Activated naive CD8-positive, alpha-beta T cell (primary cell): ENCODE data around the gene SHLD2.

ENCODE experiments used
- H3K27ac Mint-ChIP-seq: one replicate; pipeline ENCODE4 v1.8.0; 2021; ENCODE audit warnings: mixed read lengths
- H3K27me3 Mint-ChIP-seq: one replicate; pipeline ENCODE4 v1.8.0; 2021; ENCODE audit warnings: mixed read lengths
- H3K36me3 Mint-ChIP-seq: one replicate; pipeline ENCODE4 v1.8.0; 2021; ENCODE audit warnings: mixed read lengths
- H3K4me1 Mint-ChIP-seq: one replicate; pipeline ENCODE4 v1.8.0; 2021; ENCODE audit warnings: low read depth, mixed read lengths
- H3K4me3 Mint-ChIP-seq: one replicate; pipeline ENCODE4 v1.8.0; 2021; ENCODE audit warnings: mild to moderate bottlenecking, mixed read lengths
- H3K9me3 Mint-ChIP-seq: one replicate; pipeline ENCODE4 v1.8.0; 2021; ENCODE audit warnings: low read depth, mixed read lengths

The SHLD2 gene, protein sequence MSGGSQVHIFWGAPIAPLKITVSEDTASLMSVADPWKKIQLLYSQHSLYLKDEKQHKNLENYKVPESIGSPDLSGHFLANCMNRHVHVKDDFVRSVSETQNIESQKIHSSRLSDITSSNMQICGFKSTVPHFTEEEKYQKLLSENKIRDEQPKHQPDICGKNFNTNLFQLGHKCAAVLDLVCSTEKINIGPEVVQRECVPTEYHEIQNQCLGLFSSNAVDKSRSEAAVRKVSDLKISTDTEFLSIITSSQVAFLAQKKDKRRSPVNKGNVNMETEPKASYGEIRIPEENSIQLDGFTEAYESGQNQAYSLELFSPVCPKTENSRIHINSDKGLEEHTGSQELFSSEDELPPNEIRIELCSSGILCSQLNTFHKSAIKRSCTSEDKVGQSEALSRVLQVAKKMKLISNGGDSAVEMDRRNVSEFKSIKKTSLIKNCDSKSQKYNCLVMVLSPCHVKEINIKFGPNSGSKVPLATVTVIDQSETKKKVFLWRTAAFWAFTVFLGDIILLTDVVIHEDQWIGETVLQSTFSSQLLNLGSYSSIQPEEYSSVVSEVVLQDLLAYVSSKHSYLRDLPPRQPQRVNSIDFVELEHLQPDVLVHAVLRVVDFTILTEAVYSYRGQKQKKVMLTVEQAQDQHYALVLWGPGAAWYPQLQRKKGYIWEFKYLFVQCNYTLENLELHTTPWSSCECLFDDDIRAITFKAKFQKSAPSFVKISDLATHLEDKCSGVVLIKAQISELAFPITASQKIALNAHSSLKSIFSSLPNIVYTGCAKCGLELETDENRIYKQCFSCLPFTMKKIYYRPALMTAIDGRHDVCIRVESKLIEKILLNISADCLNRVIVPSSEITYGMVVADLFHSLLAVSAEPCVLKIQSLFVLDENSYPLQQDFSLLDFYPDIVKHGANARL

GRCh38 chr10:87094373-87095235 is at the start of gene SHLD2, which contains the start of gene GLUD1:
SHLD2 (plus strand) TSS chr10:87095206; CDS start chr10:87151355, 56,149 bp downstream.
GLUD1 (minus strand) TSS chr10:87094843; CDS start chr10:87094769, 74 bp downstream.
- no peaks in the 10 kb centered on the region for H3K27me3 Mint-ChIP-seq
- peak within 1 kb of the TSS; percentile 94 for H3K4me3 Mint-ChIP-seq
- peaks cover 8% of the 10 kb centered on the region for H3K36me3 Mint-ChIP-seq

GRCh38 chr10:87045434-87045938 is 49.5 kb upstream of the SHLD2 start:
- Mint-ChIP-seq H3K4me3 (no peak overlapping the region), H3K36me3 (peaks cover 16% of the 10 kb centered on the region), H3K9me3 (no peaks in the 10 kb centered on the region), H3K4me1 (no peaks in the 10 kb centered on the region), H3K27me3 (no peaks in the 10 kb centered on the region), H3K27ac (no peak overlapping the region)

More at GRCh38 chr10:87094373-87095235, at the start of gene SHLD2, which contains the start of gene GLUD1:
- Mint-ChIP-seq H3K9me3 (no peaks in the 10 kb centered on the region), H3K27ac (peak within 1 kb of the TSS; percentile 93), H3K4me1 (peaks cover 55% of the 10 kb centered on the region)

- peaks cover 13% of the 10 kb centered on the region for H3K36me3 Mint-ChIP-seq
- no peaks in the 10 kb centered on the region for H3K9me3 Mint-ChIP-seq
- no peak overlapping the region for H3K27ac Mint-ChIP-seq
- H3K4me3 Mint-ChIP-seq = no peak overlapping the region
- H3K27me3 Mint-ChIP-seq = no peaks in the 10 kb centered on the region
- H3K4me1 Mint-ChIP-seq = no peaks in the 10 kb centered on the region
These were observed 41.9 kb upstream of the SHLD2 start for GRCh38 chr10:87053111-87053510.

DNA sequence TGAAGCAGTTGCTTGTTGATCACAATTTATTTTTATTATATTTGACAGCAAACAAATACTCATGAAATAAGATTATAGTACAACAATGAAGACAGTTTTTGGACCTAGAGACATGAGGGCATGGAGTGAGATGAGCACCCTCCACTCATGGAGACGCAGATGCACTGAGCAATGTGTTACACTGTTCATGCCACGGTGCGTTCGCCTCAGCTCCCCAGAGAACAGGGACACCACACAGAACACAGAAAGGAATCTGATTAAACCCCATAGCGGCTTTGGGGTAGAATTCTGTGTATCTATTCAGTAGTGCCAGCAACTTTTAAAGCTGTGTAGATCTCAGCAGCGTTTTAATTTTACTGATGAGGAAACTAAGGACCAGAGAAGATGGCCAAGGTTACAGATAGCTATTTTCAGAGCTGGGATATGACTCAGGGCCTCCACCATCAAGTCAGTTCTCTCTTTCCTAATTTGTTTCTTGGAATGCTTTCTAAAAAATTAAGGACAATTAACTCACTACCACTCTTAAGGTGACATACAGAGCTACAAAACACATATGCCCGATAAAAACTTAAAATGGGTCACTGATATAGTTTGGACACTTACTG is 41.3 kb upstream of the SHLD2 start:
- H3K36me3 Mint-ChIP-seq = peaks cover 13% of the 10 kb centered on the region
- no peak overlapping the region for H3K4me3 Mint-ChIP-seq
- H3K9me3 Mint-ChIP-seq = no peaks in the 10 kb centered on the region
- no peaks in the 10 kb centered on the region for H3K27me3 Mint-ChIP-seq
- H3K4me1 Mint-ChIP-seq = no peaks in the 10 kb centered on the region
- no peak overlapping the region for H3K27ac Mint-ChIP-seq

DNA sequence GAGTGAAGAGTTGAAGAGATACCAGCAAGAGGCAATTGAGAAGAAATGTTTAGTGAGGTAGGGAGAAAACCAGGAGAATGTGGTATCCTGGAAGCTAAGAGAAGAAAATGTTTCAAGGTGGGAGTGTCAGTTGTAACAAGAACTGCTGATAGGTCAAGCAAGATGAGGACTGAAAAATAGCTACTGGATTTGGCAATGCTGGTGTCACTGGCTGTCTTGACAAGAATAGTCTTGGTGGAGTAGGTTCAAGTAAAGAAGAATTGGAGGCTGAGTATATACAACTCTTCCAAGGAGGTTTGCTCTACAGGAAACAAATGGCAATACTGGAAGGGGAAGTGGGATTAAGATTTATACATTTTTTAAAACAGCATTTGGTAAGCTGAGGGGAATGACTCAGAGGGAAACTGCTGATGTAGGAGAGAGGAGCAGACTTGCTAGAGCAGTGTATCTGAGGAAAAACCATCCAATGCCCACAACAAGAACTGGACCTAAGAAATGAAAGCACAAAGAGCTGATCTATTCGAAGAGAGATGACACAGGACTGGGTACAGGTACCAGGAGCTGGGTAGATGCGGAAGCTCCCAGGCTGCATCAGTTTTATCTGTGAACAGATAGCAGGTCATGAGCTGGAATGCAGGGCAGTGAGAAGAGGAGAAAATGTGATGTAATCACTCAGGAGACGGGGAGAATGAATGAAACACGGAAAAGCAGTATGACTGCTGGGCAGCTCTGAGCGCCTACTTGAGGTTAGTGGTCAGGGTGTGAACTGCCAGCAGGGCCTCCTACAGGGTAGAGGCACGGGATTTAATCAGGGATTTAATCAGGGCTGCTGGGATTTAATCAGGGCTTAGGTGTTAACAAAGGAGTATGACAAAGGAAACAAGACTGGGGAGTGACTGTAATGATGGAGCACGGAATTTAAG is 40.4 kb upstream of the SHLD2 start:
- Mint-ChIP-seq H3K27ac (no peak overlapping the region), H3K9me3 (no peaks in the 10 kb centered on the region), H3K36me3 (peaks cover 12% of the 10 kb centered on the region), H3K4me1 (no peaks in the 10 kb centered on the region), H3K27me3 (no peaks in the 10 kb centered on the region), H3K4me3 (no peak overlapping the region)

DNA sequence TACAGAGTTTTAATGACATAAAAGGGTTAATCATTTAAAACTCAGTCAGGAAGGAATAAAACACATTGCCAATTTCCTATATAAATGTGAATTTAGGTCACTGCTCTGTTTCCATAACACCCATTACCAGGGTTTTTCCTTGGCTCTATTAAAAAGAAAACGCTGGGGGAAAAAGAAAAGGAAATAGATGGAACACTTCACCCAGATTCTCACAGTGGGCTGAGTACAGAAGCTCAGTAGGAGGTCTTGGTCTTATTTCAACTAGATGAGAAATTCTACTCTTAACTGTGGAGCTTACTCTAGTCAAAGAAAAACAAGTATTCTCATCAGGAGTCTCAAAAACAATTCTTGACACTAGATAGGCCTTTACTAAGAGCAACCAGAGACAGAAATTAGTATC is 36.8 kb upstream of the SHLD2 start:
- Mint-ChIP-seq H3K9me3 (no peaks in the 10 kb centered on the region), H3K36me3 (peaks cover 6% of the 10 kb centered on the region), H3K27me3 (no peaks in the 10 kb centered on the region), H3K27ac (no peak overlapping the region), H3K4me1 (no peaks in the 10 kb centered on the region), H3K4me3 (no peak overlapping the region)

- H3K4me3 Mint-ChIP-seq = no peak overlapping the region
- no peaks in the 10 kb centered on the region for H3K9me3 Mint-ChIP-seq
- H3K27ac Mint-ChIP-seq = no peak overlapping the region
- peaks cover 8% of the 10 kb centered on the region for H3K36me3 Mint-ChIP-seq
- no peaks in the 10 kb centered on the region for H3K27me3 Mint-ChIP-seq
- H3K4me1 Mint-ChIP-seq = no peaks in the 10 kb centered on the region
These were observed 35.6 kb upstream of the SHLD2 start for GRCh38 chr10:87059401-87059800.

DNA sequence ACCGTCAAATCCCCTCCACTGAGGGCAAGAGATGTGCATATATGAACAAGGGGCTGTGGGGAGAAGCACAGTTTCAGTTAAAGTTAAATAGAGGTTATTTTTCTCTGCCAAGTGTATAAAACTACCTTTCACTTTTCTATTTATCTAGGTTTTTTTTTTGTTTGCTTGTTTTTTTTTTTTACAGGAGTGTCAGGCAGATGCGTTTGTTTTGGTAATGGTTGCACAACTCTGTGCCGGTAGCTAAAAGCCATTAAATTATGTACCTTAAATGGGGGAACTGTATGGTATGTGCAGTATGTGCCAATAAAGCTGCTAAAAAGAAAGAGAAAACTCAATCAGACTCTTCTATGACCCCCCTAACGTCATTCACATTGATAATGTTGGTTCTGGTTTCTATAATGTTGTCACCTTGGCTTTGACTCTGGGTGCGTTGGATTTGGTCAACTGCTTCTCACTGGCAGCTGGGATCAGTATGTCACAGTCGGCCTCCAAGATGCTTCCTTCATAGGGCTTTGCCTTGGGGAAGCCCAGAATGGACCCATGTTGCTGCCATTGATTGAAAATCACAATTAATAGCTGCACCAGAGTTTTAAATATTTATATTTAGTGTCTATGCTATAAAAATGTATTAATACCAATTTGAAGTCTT is 34.6 kb upstream of the SHLD2 start:
- H3K27me3 Mint-ChIP-seq = no peaks in the 10 kb centered on the region
- peak overlapping the region; percentile 25 for H3K27ac Mint-ChIP-seq
- no peak overlapping the region for H3K4me3 Mint-ChIP-seq
- H3K36me3 Mint-ChIP-seq = peaks cover 10% of the 10 kb centered on the region
- H3K4me1 Mint-ChIP-seq = no peaks in the 10 kb centered on the region
- H3K9me3 Mint-ChIP-seq = no peaks in the 10 kb centered on the region

DNA sequence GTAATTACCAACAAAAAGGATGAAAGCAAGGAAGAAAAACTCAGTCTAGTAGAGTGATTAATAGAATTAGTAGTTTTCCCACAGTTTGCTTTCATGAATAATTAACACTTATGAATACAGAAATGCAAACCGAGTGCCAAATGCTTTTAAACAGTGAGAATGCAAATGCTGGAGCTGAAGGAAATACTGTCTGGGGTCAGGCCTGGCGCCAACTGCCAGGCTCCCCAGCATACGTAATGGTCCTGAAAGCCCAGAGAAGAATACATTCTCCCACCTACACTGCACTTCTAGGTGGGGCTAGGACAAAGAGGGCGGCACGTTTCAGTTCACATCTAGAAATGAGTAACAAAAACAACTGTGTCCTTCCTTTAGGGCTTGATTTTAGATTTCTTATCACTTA is 30.4 kb upstream of the SHLD2 start:
- Mint-ChIP-seq H3K36me3 (peaks cover 14% of the 10 kb centered on the region), H3K4me3 (no peak overlapping the region), H3K27me3 (no peaks in the 10 kb centered on the region), H3K4me1 (no peaks in the 10 kb centered on the region), H3K9me3 (no peaks in the 10 kb centered on the region), H3K27ac (peak overlapping the region; percentile 22)

DNA sequence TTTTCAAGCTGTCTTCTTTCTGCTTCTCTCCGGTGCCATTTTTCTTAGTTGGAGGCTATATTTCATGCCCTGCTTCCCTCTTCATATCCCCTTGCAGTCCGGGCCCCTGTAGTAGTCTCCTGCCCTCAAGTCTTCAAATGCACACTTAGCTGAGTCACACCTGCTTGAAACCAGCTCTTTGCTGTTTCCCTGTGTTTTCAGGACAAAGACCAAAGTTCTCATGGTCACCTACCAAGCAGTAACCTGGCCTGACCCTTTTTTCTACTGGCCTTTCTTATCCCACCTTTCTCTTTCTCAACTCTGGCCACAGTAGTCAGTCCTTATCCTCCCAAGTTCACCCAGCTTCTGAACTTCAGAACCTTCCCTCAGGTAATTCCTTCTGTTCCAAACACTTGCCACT is 28.8 kb upstream of the SHLD2 start:
- Mint-ChIP-seq H3K4me3 (no peak overlapping the region), H3K36me3 (peaks cover 13% of the 10 kb centered on the region), H3K4me1 (no peaks in the 10 kb centered on the region), H3K9me3 (no peaks in the 10 kb centered on the region), H3K27ac (peak overlapping the region; percentile 73), H3K27me3 (no peaks in the 10 kb centered on the region)

DNA sequence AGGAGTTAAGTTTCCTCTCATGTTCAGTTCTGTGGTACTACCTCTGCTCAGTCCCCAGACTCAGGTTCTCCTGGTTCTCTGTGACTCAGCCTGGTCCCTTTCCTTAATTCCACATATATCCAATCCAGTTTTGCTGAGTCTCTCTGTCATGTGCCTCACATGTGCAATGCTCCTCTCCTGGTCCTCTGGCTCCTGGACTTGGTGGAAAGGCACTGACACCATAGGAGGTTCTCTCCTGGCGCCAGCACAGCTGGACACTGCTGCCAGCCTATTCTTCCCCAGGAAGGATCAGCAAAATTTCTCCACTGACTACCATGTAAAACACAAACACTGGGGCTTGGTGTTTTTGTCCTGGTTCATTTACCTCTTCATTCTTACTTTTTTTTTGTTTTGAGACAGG is 28.1 kb upstream of the SHLD2 start:
- peaks cover 13% of the 10 kb centered on the region for H3K36me3 Mint-ChIP-seq
- H3K27ac Mint-ChIP-seq = peak overlapping the region; percentile 64
- H3K4me1 Mint-ChIP-seq = no peaks in the 10 kb centered on the region
- no peaks in the 10 kb centered on the region for H3K9me3 Mint-ChIP-seq
- no peak overlapping the region for H3K4me3 Mint-ChIP-seq
- no peaks in the 10 kb centered on the region for H3K27me3 Mint-ChIP-seq

DNA sequence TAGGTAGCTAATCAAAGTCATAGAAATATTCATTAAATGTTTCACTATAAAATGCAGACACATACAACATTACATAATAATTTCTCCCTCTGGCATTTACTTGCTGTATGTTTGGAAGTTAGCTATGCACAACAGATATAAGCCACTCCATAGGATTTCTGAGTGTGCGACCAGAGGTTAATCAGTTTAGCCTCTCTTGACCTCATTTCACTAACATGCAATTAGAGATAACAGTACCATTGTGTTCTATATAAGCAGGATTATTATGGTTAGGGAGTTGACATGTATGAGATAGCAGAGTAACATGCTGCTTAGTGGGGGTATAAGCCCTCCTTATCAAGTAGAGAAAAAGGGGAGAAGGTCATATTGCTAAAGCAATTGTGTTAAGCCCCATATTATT is 26.7 kb upstream of the SHLD2 start:
- Mint-ChIP-seq H3K27ac (no peak overlapping the region), H3K4me1 (no peaks in the 10 kb centered on the region), H3K36me3 (peaks cover 17% of the 10 kb centered on the region)

GRCh38 chr10:87072449-87072848 is 22.6 kb upstream of the SHLD2 start:
- no peaks in the 10 kb centered on the region for H3K27me3 Mint-ChIP-seq
- H3K4me3 Mint-ChIP-seq = no peak overlapping the region
- no peak overlapping the region for H3K27ac Mint-ChIP-seq
- no peaks in the 10 kb centered on the region for H3K9me3 Mint-ChIP-seq
- H3K4me1 Mint-ChIP-seq = peaks cover 7% of the 10 kb centered on the region
- peaks cover 12% of the 10 kb centered on the region for H3K36me3 Mint-ChIP-seq

More for the DNA sequence above, 26.7 kb upstream of the SHLD2 start:
- no peak overlapping the region for H3K4me3 Mint-ChIP-seq
- no peaks in the 10 kb centered on the region for H3K9me3 Mint-ChIP-seq
- no peaks in the 10 kb centered on the region for H3K27me3 Mint-ChIP-seq
